ENCODE results near the gene CACNG5. TPM values are rescaled to one million over a fixed set of nuclear protein-coding genes. Genes with fewer than 3 reads are reported as not detected.

The CACNG5 gene
- total RNA-seq, 1 donor from 2014 or later, result not detected

- no peaks in the 10 kb centered on the region for H3K4me1 Mint-ChIP-seq (ENCODE audit: low read depth, unreplicated experiment)
- H3K27me3 ChIP-seq (ENCODE audit: insufficient read depth, low read length), result no peaks in the 10 kb centered on the region
- peaks cover 3% of the 10 kb centered on the region for H3K9me3 Mint-ChIP-seq (ENCODE audit: unreplicated experiment)
- no peak overlapping the region for H3K27ac Mint-ChIP-seq (ENCODE audit: unreplicated experiment)
- H3K36me3 ChIP-seq (ENCODE audit: insufficient read depth, low read length), result no peaks in the 10 kb centered on the region
- no peak overlapping the region for H3K4me3 ChIP-seq (ENCODE audit: insufficient read depth, low read depth, low read length)
- no peaks in the 10 kb centered on the region for H3K9me3 ChIP-seq (ENCODE audit: insufficient read depth, low read depth, low read length)
- no peaks in the 10 kb centered on the region for H3K4me1 ChIP-seq (ENCODE audit: insufficient read depth, low read length)
- no peak overlapping the region for H3K4me3 Mint-ChIP-seq (ENCODE audit: unreplicated experiment)
- no peak overlapping the region for H2AFZ ChIP-seq (ENCODE audit: low read depth, low read length)
- H4K20me1 ChIP-seq (ENCODE audit: insufficient read depth, low read length), result no peaks in the 10 kb centered on the region
- TF ChIP-seq EZH2 (IDR thresholded peaks at IDR 0.05; ENCODE audit: insufficient read depth, low read length), result no peak
- TF ChIP-seq CTCF (IDR thresholded peaks at IDR 0.05; ENCODE audit: insufficient read depth, low read depth, low read length), result no peak
- no peaks in the 10 kb centered on the region for H3K36me3 Mint-ChIP-seq (ENCODE audit: low read depth, unreplicated experiment)
- peaks cover 25% of the 10 kb centered on the region for H3K27me3 Mint-ChIP-seq (ENCODE audit: low read depth, unreplicated experiment)
- no peak overlapping the region for H3K9ac ChIP-seq (ENCODE audit: low read length)
- H3K4me2 ChIP-seq (ENCODE audit: low read length), result no peak overlapping the region
- DNase-seq (ENCODE audit: low read depth) (no peak), FAIRE-seq (no peak)
- H3K79me2 ChIP-seq (ENCODE audit: insufficient read depth, low read length), result no peaks in the 10 kb centered on the region
- H3K27ac ChIP-seq (ENCODE audit: low read depth, low read length), result no peak overlapping the region
Observed at GRCh38 chr17:66932311-66932710, 97.4 kb downstream of the CACNG5 start.

- Histone ChIP-seq H3K4me2 (ENCODE audit: low read length) (no peak overlapping the region), H4K20me1 (ENCODE audit: insufficient read depth, low read length) (no peaks in the 10 kb centered on the region), H2AFZ (ENCODE audit: low read depth, low read length) (no peak overlapping the region), H3K9me3 (ENCODE audit: insufficient read depth, low read depth, low read length) (no peaks in the 10 kb centered on the region), H3K79me2 (ENCODE audit: insufficient read depth, low read length) (no peaks in the 10 kb centered on the region), H3K9ac (ENCODE audit: low read length) (no peak overlapping the region), H3K27me3 (ENCODE audit: insufficient read depth, low read length) (no peaks in the 10 kb centered on the region), H3K36me3 (ENCODE audit: insufficient read depth, low read length) (no peaks in the 10 kb centered on the region), H3K4me1 (ENCODE audit: insufficient read depth, low read length) (no peaks in the 10 kb centered on the region), H3K27ac (ENCODE audit: low read depth, low read length) (no peak overlapping the region), H3K4me3 (ENCODE audit: insufficient read depth, low read depth, low read length) (no peak overlapping the region)
- Mint-ChIP-seq H3K4me3 (ENCODE audit: unreplicated experiment) (no peak overlapping the region), H3K27me3 (ENCODE audit: low read depth, unreplicated experiment) (peaks cover 31% of the 10 kb centered on the region), H3K9me3 (ENCODE audit: unreplicated experiment) (peaks cover 15% of the 10 kb centered on the region), H3K4me1 (ENCODE audit: low read depth, unreplicated experiment) (no peaks in the 10 kb centered on the region), H3K36me3 (ENCODE audit: low read depth, unreplicated experiment) (no peaks in the 10 kb centered on the region), H3K27ac (ENCODE audit: unreplicated experiment) (no peak overlapping the region)
- TF ChIP-seq EZH2 (IDR thresholded peaks at IDR 0.05; ENCODE audit: insufficient read depth, low read length), result no peak
- no peak for TF ChIP-seq CTCF (IDR thresholded peaks at IDR 0.05; ENCODE audit: insufficient read depth, low read depth, low read length)
- FAIRE-seq (no peak), DNase-seq (ENCODE audit: low read depth) (no peak)
Observed at GRCh38 chr17:66934040-66934439, 99.1 kb downstream of the CACNG5 start.

Small RNA genes lying within 50 kb of the gene (microRNA-seq; reads per million reads assigned to microRNA genes)
- gene MIR634, result not detected

Other genes starting within 250 kb of the CACNG5 start
- 1.3 and 5.8 TPM in 2 replicates for gene CACNG4, start 129.6 kb downstream of the CACNG5 start, total RNA-seq
- gene CACNG1, start 209.4 kb downstream of the CACNG5 start, total RNA-seq, result not detected in 2 replicates

Measured in astrocyte (in vitro differentiated cells and primary cell).